ENCODE data around the gene HOXC13. TPM values are rescaled to one million over a fixed set of nuclear protein-coding genes. Genes with fewer than 3 reads are reported as not detected.

Gene HOXC13
- total RNA-seq, 2 experiments from 2014 or later = 0.06 TPM; not detected in 1

GRCh38 chr12:53968214-53969127, 29.8 kb downstream of the HOXC13 start:
- no peak overlapping the region for H2AFZ ChIP-seq (ENCODE audit: low read length)

DNA sequence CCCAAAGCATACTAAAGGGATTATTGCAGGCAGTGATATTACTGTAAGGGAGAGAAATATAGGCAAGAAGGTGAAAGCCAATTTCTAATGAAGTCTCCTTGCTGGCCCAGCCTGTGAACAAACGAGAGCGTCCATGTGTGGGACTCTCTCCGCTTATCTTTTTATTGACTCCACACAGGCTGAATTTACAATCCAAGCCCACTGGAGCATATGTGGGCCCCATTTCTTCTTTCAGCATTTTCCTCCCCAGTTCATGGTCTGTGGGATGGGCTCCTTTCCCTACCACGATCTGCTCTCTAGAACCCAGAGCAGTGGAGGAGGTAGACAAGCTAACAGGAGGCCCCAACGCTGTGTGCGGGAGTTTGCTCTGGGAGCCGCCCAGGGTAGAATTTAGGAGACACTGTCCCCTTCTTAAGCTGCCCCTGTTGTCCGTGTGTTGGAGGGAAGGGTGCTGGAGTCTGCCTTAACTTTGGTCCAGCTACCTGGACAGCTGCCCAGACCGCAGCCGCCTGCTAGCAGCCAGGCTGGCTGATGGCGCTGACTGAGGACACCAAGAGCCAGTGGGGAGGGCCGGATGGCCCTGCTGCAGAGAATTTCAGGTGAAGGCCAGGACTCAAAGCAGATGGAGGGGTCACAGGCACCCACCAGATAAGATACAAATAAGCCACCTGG, 31.1 kb downstream of the HOXC13 start:
- Histone ChIP-seq H3K36me3 (ENCODE audit: insufficient read depth, low read length) (no peaks in the 10 kb centered on the region), H3K4me1 (ENCODE audit: insufficient read depth, low read length, poor library complexity, severe bottlenecking) (peaks cover 14% of the 10 kb centered on the region), H3K27ac (ENCODE audit: low read depth, low read length, poor library complexity, severe bottlenecking) (no peak overlapping the region), H3K79me2 (ENCODE audit: insufficient read depth, low read depth, low read length) (no peaks in the 10 kb centered on the region), H3K4me2 (ENCODE audit: low read length) (no peak overlapping the region), H2AFZ (ENCODE audit: low read length) (no peak overlapping the region), H3K9me3 (ENCODE audit: low read length) (no peaks in the 10 kb centered on the region), H3K9me2 (ENCODE audit: insufficient read depth, low read length) (no peaks in the 10 kb centered on the region), H3K4me3 (ENCODE audit: low read depth, low read length, poor library complexity, severe bottlenecking) (no peak overlapping the region), H4K20me1 (ENCODE audit: insufficient read depth, low read length) (no peaks in the 10 kb centered on the region)
- no TSS peak for BruUV-seq (replicated peaks)
- ChIA-PET CTCF (ENCODE audit: unreplicated experiment) (no interaction called here), POLR2A (no interaction called here)
- TF ChIP-seq CTCF (conservative IDR thresholded peaks at IDR 0.05; ENCODE audit: low read length) = no peak
- DNase-seq (ENCODE audit: low spot score) = no peak
- intact Hi-C loops (cut with micrococcal nuclease; ENCODE audit: unreplicated experiment) = no loop called here

More at GRCh38 chr12:53968214-53969127, 29.8 kb downstream of the HOXC13 start:
- H3K4me2 ChIP-seq (ENCODE audit: low read length) = no peak overlapping the region
- H3K9me3 ChIP-seq (ENCODE audit: low read length) = no peaks in the 10 kb centered on the region
- no TSS peak for BruUV-seq (replicated peaks)
- H3K36me3 ChIP-seq (ENCODE audit: insufficient read depth, low read length) = no peaks in the 10 kb centered on the region
- CTCF ChIA-PET (ENCODE audit: unreplicated experiment) = no interaction called here
- peaks cover 14% of the 10 kb centered on the region for H3K4me1 ChIP-seq (ENCODE audit: insufficient read depth, low read length, poor library complexity, severe bottlenecking)
- no peak overlapping the region for H3K27ac ChIP-seq (ENCODE audit: low read depth, low read length, poor library complexity, severe bottlenecking)
- H3K4me3 ChIP-seq (ENCODE audit: low read depth, low read length, poor library complexity, severe bottlenecking) = no peak overlapping the region
- H4K20me1 ChIP-seq (ENCODE audit: insufficient read depth, low read length) = no peaks in the 10 kb centered on the region
- H3K79me2 ChIP-seq (ENCODE audit: insufficient read depth, low read depth, low read length) = no peaks in the 10 kb centered on the region
- no peak for TF ChIP-seq EZH2phosphoT487 (IDR thresholded peaks at IDR 0.05; ENCODE audit: borderline replicate concordance, low read depth, low read length)
- no peak for TF ChIP-seq CTCF (conservative IDR thresholded peaks at IDR 0.05; ENCODE audit: low read length)
- intact Hi-C loops (cut with micrococcal nuclease; ENCODE audit: unreplicated experiment) = no loop called here
- DNase-seq (ENCODE audit: low spot score) = no peak
- H3K9me2 ChIP-seq (ENCODE audit: insufficient read depth, low read length) = no peaks in the 10 kb centered on the region
- POLR2A ChIA-PET = interaction anchor here (0.8 kb wide), 1 partner anchor 26 kb away, joined by 3 read pairs; no protein-coding TSS in a partner anchor

DNA sequence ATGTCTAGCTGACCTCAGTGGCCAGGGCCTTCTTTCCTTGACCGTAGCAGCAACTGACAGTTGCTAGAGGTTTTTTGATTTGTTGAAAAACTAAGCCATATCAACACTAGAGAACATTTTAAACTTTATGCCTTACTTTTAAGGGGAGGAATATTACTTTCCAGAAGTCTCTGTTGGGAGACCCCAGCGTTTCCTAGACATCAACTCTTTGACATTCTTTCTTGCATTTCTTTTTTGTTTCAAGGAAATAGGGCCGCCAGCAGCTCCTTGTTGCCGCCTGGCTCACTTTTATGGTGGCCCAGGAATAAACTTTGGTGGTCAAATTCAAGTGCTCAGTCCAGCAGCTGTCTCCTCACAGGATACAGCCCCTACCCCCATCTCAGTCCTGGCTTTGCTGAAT, 31.8 kb downstream of the HOXC13 start:
- no peaks in the 10 kb centered on the region for H3K79me2 ChIP-seq (ENCODE audit: insufficient read depth, low read depth, low read length)
- no peak overlapping the region for H2AFZ ChIP-seq (ENCODE audit: low read length)
- ChIA-PET CTCF (ENCODE audit: unreplicated experiment) (no interaction called here), POLR2A (no interaction called here)
- no peak overlapping the region for H3K27ac ChIP-seq (ENCODE audit: low read depth, low read length, poor library complexity, severe bottlenecking)
- no peak for DNase-seq (ENCODE audit: low spot score)
- H3K9me3 ChIP-seq (ENCODE audit: low read length) = no peaks in the 10 kb centered on the region
- intact Hi-C loops (cut with micrococcal nuclease; ENCODE audit: unreplicated experiment) = no loop called here
- no peak overlapping the region for H3K4me2 ChIP-seq (ENCODE audit: low read length)
- TF ChIP-seq CTCF (conservative IDR thresholded peaks at IDR 0.05; ENCODE audit: low read length) = no peak
- H3K36me3 ChIP-seq (ENCODE audit: insufficient read depth, low read length) = no peaks in the 10 kb centered on the region
- no peak overlapping the region for H3K4me3 ChIP-seq (ENCODE audit: low read depth, low read length, poor library complexity, severe bottlenecking)
- H4K20me1 ChIP-seq (ENCODE audit: insufficient read depth, low read length) = no peaks in the 10 kb centered on the region
- no peaks in the 10 kb centered on the region for H3K9me2 ChIP-seq (ENCODE audit: insufficient read depth, low read length)
- peaks cover 10% of the 10 kb centered on the region for H3K4me1 ChIP-seq (ENCODE audit: insufficient read depth, low read length, poor library complexity, severe bottlenecking)
- no TSS peak for BruUV-seq (replicated peaks)
